ENCODE data around the gene VAV1. TPM values are rescaled to one million over a fixed set of nuclear protein-coding genes. Genes with fewer than 3 reads are reported as not detected.
"Not testable (repeated sequence)": the region's sequence is repeated elsewhere in the genome, so short reads cannot be mapped to it uniquely, and the experiment has no call there.

The VAV1 gene
- total and polyA plus RNA-seq, 2 donors, result 42.2 to 59.3 TPM

DNA sequence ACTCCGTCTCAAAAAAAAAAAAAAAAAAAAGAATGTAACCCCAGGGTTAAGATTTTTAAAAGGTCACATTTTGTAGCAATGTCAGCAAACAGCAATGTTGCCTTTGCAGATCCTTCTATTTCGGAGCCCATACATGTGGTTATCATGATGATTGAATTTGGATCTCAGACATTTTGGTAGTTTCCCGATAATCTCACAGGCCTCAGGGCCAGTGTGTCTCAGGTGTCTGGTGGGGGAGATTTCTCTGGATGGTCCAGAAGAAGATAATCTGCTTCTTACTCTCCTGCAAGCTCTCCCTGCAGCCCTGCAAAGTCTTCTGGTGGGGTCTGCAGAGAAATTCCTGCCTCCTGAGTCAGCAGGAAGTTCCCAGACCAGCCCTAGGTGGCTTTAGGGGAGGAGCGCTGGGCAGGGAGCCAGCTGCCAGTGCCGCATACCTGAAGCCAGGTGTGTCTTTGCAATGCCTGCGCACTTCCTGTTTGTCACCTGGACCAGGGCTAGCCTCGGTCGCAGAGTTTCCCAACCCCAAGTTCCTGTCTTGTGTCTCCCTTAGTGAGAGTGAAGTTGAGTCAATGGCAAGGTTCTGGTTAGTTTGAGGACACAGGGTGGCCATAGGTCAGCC lies 6.7 kb upstream of the VAV1 start:
- peak overlapping the region; percentile 19 to 40 for H3K27ac ChIP-seq (ENCODE audit: low read depth in 1 of 2, low read length in 1 of 2)
- DNase-seq (ENCODE audit: low read depth in 6 of 9, low spot score in 9 of 9), result peak in 1 of 9 donors; percentile 24
- no peaks in the 10 kb centered on the region for H3K36me3 ChIP-seq (ENCODE audit: control insufficient read depth in 2 of 2, insufficient read depth in 2 of 2, low read length in 1 of 2)
- WGBS, result 62% methylated on average over 8 of the region's 8 CpGs
- no peak overlapping the region for H3K4me3 ChIP-seq (ENCODE audit: low read length in 2 of 2)
- H3K27me3 ChIP-seq (ENCODE audit: control insufficient read depth in 2 of 2, insufficient read depth in 1 of 2, low read length in 1 of 2), result peaks cover 0 to 4% of the 10 kb centered on the region in 2 donors
- peaks cover 0 to 8% of the 10 kb centered on the region in 2 donors for H3K9me3 ChIP-seq (ENCODE audit: control insufficient read depth in 2 of 2, insufficient read depth in 1 of 2, low read length in 1 of 2)
- H3K4me1 ChIP-seq (ENCODE audit: control insufficient read depth in 2 of 2, insufficient read depth in 2 of 2, low read length in 2 of 2), result peaks cover 7 to 34% of the 10 kb centered on the region in 2 donors

DNA sequence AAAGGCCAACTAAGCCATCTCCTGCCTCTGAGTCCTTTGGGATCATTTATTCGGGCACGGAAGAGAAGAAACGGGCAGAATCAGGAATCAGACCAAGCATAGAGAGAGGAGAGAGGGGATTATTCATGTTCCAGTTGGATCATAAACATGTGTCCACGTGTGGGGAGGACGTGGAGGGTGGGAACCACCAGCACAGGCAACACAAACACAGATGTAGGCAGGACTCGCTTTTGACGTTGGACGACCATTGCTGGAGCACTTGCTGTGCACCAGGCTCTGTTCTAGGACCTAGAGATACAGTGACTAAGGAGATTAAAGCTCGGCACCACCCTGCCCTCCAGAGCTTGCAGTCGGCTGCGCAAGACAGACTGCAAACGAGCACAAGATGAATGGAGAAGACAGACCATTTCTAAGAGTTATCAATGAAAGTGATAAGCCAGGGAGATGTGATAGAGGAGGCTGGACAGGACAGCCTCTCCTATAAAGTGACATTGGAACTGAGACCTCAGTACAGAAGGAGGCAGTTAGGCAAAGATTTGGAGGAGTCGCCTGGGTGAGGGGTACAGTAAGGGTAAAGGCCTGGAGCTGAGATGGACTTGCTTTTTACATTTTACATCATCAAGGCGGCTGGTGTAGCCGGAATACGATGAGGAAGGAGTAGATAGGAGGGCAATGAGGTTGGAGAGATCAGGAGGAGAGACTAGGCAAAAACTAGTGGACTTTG lies 6.0 kb upstream of the VAV1 start:
- H3K4me3 ChIP-seq (ENCODE audit: low read length in 2 of 2), result peak overlapping the region; percentile 73 to 75
- H3K27ac ChIP-seq (ENCODE audit: low read depth in 1 of 2, low read length in 1 of 2), result peak overlapping the region; percentile 54 to 84
- peaks cover 7 to 34% of the 10 kb centered on the region in 2 donors for H3K4me1 ChIP-seq (ENCODE audit: control insufficient read depth in 2 of 2, insufficient read depth in 2 of 2, low read length in 2 of 2)
- peaks cover 0 to 4% of the 10 kb centered on the region in 2 donors for H3K9me3 ChIP-seq (ENCODE audit: control insufficient read depth in 2 of 2, insufficient read depth in 1 of 2, low read length in 1 of 2)
- H3K27me3 ChIP-seq (ENCODE audit: control insufficient read depth in 2 of 2, insufficient read depth in 1 of 2, low read length in 1 of 2), result peaks cover 0 to 4% of the 10 kb centered on the region in 2 donors
- H3K36me3 ChIP-seq (ENCODE audit: control insufficient read depth in 2 of 2, insufficient read depth in 2 of 2, low read length in 1 of 2), result no peaks in the 10 kb centered on the region
- 71% methylated on average over 16 of the region's 16 CpGs for WGBS
- no peak for DNase-seq (ENCODE audit: low read depth in 6 of 9, low spot score in 9 of 9)

- H3K27ac ChIP-seq (ENCODE audit: low read depth in 1 of 2, low read length in 1 of 2), result peak overlapping the region; percentile 84
- H3K9me3 ChIP-seq (ENCODE audit: control insufficient read depth in 2 of 2, insufficient read depth in 1 of 2, low read length in 1 of 2), result peaks cover 0 to 4% of the 10 kb centered on the region in 2 donors
- peaks cover 9 to 38% of the 10 kb centered on the region in 2 donors for H3K4me1 ChIP-seq (ENCODE audit: control insufficient read depth in 2 of 2, insufficient read depth in 2 of 2, low read length in 2 of 2)
- 1% methylated on average over 15 of the region's 15 CpGs for WGBS
- H3K36me3 ChIP-seq (ENCODE audit: control insufficient read depth in 2 of 2, insufficient read depth in 2 of 2, low read length in 1 of 2), result no peaks in the 10 kb centered on the region
- H3K27me3 ChIP-seq (ENCODE audit: control insufficient read depth in 2 of 2, insufficient read depth in 1 of 2, low read length in 1 of 2), result peaks cover 0 to 4% of the 10 kb centered on the region in 2 donors
- H3K4me3 ChIP-seq (ENCODE audit: low read length in 2 of 2), result peak overlapping the region; percentile 73 to 75
- peak in 3 of 9 donors; percentile 52 to 74 (median 56) for DNase-seq (ENCODE audit: low read depth in 6 of 9, low spot score in 9 of 9)
These were observed 5.5 kb upstream of the VAV1 start for GRCh38 chr19:6767081-6767356.

DNA sequence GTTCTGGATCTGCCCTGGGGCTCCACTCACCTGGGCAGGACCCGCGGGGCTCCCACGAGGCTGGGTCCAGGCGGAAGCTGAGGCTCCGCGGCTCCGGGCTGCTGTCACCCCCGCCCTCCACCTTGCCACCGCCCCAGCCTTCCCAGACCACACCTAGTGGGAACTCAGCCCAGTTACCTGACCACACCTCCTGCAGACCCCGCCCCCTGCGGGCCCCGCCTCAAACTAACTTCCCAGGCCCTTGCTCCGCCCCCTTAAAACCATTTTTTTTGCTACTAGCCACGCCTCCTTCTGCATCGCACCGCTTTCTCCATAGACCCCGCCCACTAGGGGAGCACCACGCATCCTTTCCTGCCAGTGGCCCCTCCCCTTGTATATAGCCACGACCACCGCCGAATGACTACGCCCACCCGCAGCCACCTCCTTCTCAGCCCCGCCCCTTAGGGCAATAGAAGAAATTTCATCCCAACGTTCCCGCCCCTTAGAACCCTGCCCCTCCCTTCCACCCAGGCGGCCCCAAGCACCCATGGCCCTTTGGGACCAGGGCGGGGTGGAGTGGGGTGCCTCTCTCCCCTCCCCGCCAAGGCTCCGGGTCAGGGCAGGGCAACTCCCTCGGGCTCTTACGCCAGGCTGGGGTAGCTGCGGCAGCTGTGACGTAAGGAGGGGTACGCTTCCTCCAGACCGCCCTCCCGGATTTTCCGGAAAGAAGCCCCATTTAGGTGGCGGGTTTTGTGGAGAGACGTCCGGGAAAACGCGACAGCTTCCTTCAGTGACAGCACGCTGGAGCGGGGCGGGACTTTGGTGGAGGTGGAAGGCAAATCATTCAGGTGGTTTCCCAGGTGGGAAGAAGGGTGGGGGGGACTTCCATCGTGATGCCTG lies 4.9 kb upstream of the VAV1 start, which contains the start of gene SH2D3A:
Gene SH2D3A, minus strand, starts transcription at position 79 of the 879 bp plus-strand sequence. CDS start 3,687 bp downstream, outside the sequence.
- Histone ChIP-seq H3K36me3 (ENCODE audit: control insufficient read depth in 2 of 2, insufficient read depth in 2 of 2, low read length in 1 of 2) (no peaks in the 10 kb centered on the region), H3K27me3 (ENCODE audit: control insufficient read depth in 2 of 2, insufficient read depth in 1 of 2, low read length in 1 of 2) (peaks cover 0 to 4% of the 10 kb centered on the region in 2 donors), H3K9me3 (ENCODE audit: control insufficient read depth in 2 of 2, insufficient read depth in 1 of 2, low read length in 1 of 2) (peaks cover 0 to 4% of the 10 kb centered on the region in 2 donors), H3K4me3 (ENCODE audit: low read length in 2 of 2) (peak within 1 kb of the TSS; percentile 73 to 75), H3K27ac (ENCODE audit: low read depth in 1 of 2, low read length in 1 of 2) (peak within 1 kb of the TSS; percentile 85 to 86), H3K4me1 (ENCODE audit: control insufficient read depth in 2 of 2, insufficient read depth in 2 of 2, low read length in 2 of 2) (peaks cover 11 to 42% of the 10 kb centered on the region in 2 donors)
- DNase-seq (ENCODE audit: low read depth in 6 of 9, low spot score in 9 of 9), result peak; percentile 87 to 97 (median 92)
- WGBS, result 3% methylated on average over 47 of the region's 47 CpGs

GRCh38 chr19:6768236-6768785 lies 4.2 kb upstream of the VAV1 start:
- 66% methylated on average over 8 of the region's 8 CpGs for WGBS
- Histone ChIP-seq H3K9me3 (ENCODE audit: control insufficient read depth in 2 of 2, insufficient read depth in 1 of 2, low read length in 1 of 2) (peaks cover 0 to 4% of the 10 kb centered on the region in 2 donors), H3K4me1 (ENCODE audit: control insufficient read depth in 2 of 2, insufficient read depth in 2 of 2, low read length in 2 of 2) (peaks cover 11 to 43% of the 10 kb centered on the region in 2 donors), H3K27ac (ENCODE audit: low read depth in 1 of 2, low read length in 1 of 2) (peak overlapping the region; percentile 85 to 86), H3K36me3 (ENCODE audit: control insufficient read depth in 2 of 2, insufficient read depth in 2 of 2, low read length in 1 of 2) (no peaks in the 10 kb centered on the region), H3K4me3 (ENCODE audit: low read length in 2 of 2) (peak overlapping the region; percentile 73 to 75), H3K27me3 (ENCODE audit: control insufficient read depth in 2 of 2, insufficient read depth in 1 of 2, low read length in 1 of 2) (peaks cover 0 to 4% of the 10 kb centered on the region in 2 donors)
- peak in 1 of 9 donors; percentile 36 for DNase-seq (ENCODE audit: low read depth in 6 of 9, low spot score in 9 of 9)

GRCh38 chr19:6769006-6769619 lies 3.4 kb upstream of the VAV1 start:
- Histone ChIP-seq H3K27ac (ENCODE audit: low read depth in 1 of 2, low read length in 1 of 2) (no peak overlapping the region), H3K27me3 (ENCODE audit: control insufficient read depth in 2 of 2, insufficient read depth in 1 of 2, low read length in 1 of 2) (peaks cover 0 to 4% of the 10 kb centered on the region in 2 donors), H3K4me1 (ENCODE audit: control insufficient read depth in 2 of 2, insufficient read depth in 2 of 2, low read length in 2 of 2) (peaks cover 11 to 44% of the 10 kb centered on the region in 2 donors), H3K36me3 (ENCODE audit: control insufficient read depth in 2 of 2, insufficient read depth in 2 of 2, low read length in 1 of 2) (no peaks in the 10 kb centered on the region), H3K4me3 (ENCODE audit: low read length in 2 of 2) (no peak overlapping the region), H3K9me3 (ENCODE audit: control insufficient read depth in 2 of 2, insufficient read depth in 1 of 2, low read length in 1 of 2) (peaks cover 0 to 4% of the 10 kb centered on the region in 2 donors)
- DNase-seq (ENCODE audit: low read depth in 6 of 9, low spot score in 9 of 9), result peak in 1 of 9 donors; percentile 21
- 87% methylated on average over 11 of the region's 11 CpGs for WGBS

GRCh38 chr19:6771648-6772027 lies 870 bp upstream of the VAV1 start:
- H3K36me3 ChIP-seq (ENCODE audit: control insufficient read depth in 2 of 2, insufficient read depth in 2 of 2, low read length in 1 of 2), result peaks cover 0 to 10% of the 10 kb centered on the region in 2 donors
- DNase-seq (ENCODE audit: low read depth in 6 of 9, low spot score in 9 of 9); H3K4me3 ChIP-seq (ENCODE audit: low read length in 2 of 2); H3K9me3 ChIP-seq (ENCODE audit: control insufficient read depth in 2 of 2, insufficient read depth in 1 of 2, low read length in 1 of 2); H3K27me3 ChIP-seq (ENCODE audit: control insufficient read depth in 2 of 2, insufficient read depth in 1 of 2, low read length in 1 of 2): not testable (repeated sequence)
- peak overlapping the region; percentile 87 to 93 for H3K27ac ChIP-seq (ENCODE audit: low read depth in 1 of 2, low read length in 1 of 2)
- WGBS, result 93% methylated on average over 7 of the region's 7 CpGs
- H3K4me1 ChIP-seq (ENCODE audit: control insufficient read depth in 2 of 2, insufficient read depth in 2 of 2, low read length in 2 of 2), result peaks cover 13 to 46% of the 10 kb centered on the region in 2 donors

DNA sequence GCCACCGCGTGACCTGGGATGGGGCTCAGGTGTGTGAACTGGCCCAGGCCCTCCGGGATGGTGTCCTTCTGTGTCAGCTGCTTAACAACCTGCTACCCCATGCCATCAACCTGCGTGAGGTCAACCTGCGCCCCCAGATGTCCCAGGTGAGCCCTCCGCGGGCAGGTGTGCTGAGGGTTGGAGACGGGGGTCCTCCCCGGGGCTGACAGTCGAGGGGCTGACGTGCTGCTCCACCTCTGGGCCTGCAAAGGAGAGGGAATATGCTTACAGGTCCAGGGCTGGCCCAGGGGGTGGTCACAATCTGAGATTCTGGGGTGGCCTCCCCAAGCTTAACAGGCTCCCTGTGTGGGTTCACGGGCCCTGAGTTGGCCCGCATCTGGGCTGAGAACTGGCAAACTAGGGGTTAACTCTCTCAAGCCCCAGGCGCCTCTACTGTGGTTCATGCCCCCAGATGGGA lies 386 bp downstream of the VAV1 start:
- WGBS, result 7% methylated on average over 14 of the region's 14 CpGs
- peaks cover 9 to 34% of the 10 kb centered on the region in 2 donors for H3K4me1 ChIP-seq (ENCODE audit: control insufficient read depth in 2 of 2, insufficient read depth in 2 of 2, low read length in 2 of 2)
- H3K27ac ChIP-seq (ENCODE audit: low read depth in 1 of 2, low read length in 1 of 2), result peak overlapping the region; percentile 87 to 93
- peak overlapping the region; percentile 77 to 100 for H3K4me3 ChIP-seq (ENCODE audit: low read length in 2 of 2)
- no peaks in the 10 kb centered on the region for H3K9me3 ChIP-seq (ENCODE audit: control insufficient read depth in 2 of 2, insufficient read depth in 1 of 2, low read length in 1 of 2)
- H3K36me3 ChIP-seq (ENCODE audit: control insufficient read depth in 2 of 2, insufficient read depth in 2 of 2, low read length in 1 of 2), result peaks cover 5 to 14% of the 10 kb centered on the region in 2 donors
- no peak for DNase-seq (ENCODE audit: low read depth in 6 of 9, low spot score in 9 of 9)
- no peaks in the 10 kb centered on the region for H3K27me3 ChIP-seq (ENCODE audit: control insufficient read depth in 2 of 2, insufficient read depth in 1 of 2, low read length in 1 of 2)

Data from thymus (tissue), 11 donors.